ENCODE data around the gene TSPAN14.

- no peak for TF ChIP-seq CTCF (IDR thresholded peaks at IDR 0.05)
- no peak for TF ChIP-seq POLR2A (IDR thresholded peaks at IDR 0.05)
- TF ChIP-seq POLR2AphosphoS5 (IDR thresholded peaks at IDR 0.05) = no peak
Measured at GRCh38 chr10:80498078-80498832, 44.1 kb downstream of the TSPAN14 start.
